Measurements from ENCODE around the gene FAM9C.

The FAM9C gene

DNA sequence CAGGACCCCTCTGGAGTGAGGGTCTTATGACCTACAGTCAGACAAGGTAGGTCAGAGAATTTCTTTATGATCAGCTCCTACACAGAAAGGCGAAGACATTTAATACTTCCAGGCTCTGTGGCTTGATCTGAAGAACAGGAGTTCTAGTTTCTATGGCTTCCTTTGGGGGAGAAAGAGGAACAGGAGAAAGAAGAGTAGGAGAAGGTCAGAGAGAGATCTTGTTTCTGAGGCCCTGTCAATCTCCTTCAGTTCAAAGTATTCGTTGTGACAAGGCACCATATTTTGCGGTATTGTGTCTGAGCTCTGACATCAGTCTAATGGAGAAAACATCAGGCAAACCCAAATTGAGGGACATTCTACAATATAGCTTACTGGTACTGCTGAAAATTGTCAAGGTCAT is 52.8 kb downstream of the FAM9C start:
- in situ Hi-C loops (cut with HindIII; ENCODE audit: low sequenced_read_pairs) = no loop called here
- no peak overlapping the region for H3K4me3 ChIP-seq (ENCODE audit: low read depth, low read length)
- no peak for TF ChIP-seq CTCF (IDR thresholded peaks at IDR 0.05; ENCODE audit: low read depth, low read length, missing control alignments)
- DNase-seq (ENCODE audit: low read depth) = no peak

GRCh38 chrX:12989461-12989860 is 55.0 kb downstream of the FAM9C start:
- in situ Hi-C loops (cut with HindIII; ENCODE audit: low sequenced_read_pairs) = no loop called here
- no peak overlapping the region for H3K4me3 ChIP-seq (ENCODE audit: low read depth, low read length)
- no peak for DNase-seq (ENCODE audit: low read depth)
- TF ChIP-seq CTCF (IDR thresholded peaks at IDR 0.05; ENCODE audit: low read depth, low read length, missing control alignments) = no peak

GRCh38 chrX:12988797-12989196 is 55.6 kb downstream of the FAM9C start:
- in situ Hi-C loops (cut with HindIII; ENCODE audit: low sequenced_read_pairs) = no loop called here
- H3K4me3 ChIP-seq (ENCODE audit: low read depth, low read length) = no peak overlapping the region
- DNase-seq (ENCODE audit: low read depth) = no peak
- TF ChIP-seq CTCF (IDR thresholded peaks at IDR 0.05; ENCODE audit: low read depth, low read length, missing control alignments) = no peak

DNA sequence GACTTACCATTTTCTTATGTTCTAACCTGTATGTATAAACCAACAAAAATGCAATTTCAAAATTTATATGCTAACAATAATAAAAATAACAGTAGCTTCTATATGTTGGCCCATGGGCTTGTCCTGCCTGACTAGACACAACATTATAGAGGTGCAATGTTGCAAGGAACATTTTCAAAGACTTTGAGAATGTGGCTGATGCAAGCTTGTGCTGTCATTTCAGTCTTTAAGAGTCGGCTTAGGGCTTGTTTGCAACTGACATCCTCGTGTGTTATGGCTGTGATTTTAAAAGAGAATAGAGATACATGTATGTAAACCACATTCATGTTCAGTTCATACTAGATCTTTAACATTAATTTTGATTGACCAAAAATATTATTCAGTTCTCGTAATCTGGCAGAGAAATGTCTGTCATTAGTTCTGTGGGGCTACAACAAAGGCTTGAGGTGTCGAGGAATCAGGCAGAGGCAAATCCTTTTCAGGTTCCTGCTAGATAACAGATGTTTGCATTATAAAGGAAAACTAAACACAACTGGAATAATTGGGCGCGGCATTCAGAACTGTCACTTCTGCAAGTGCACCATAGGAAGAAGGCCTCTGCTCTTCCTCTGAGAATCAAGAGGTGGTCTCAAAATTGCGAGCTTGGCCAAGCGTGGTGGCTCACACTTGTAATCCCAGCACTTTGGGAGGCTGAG is 56.4 kb downstream of the FAM9C start:
- in situ Hi-C loops (cut with HindIII; ENCODE audit: low sequenced_read_pairs) = no loop called here
- H3K4me3 ChIP-seq (ENCODE audit: low read depth, low read length) = no peak overlapping the region
- no peak for DNase-seq (ENCODE audit: low read depth)
- TF ChIP-seq CTCF (IDR thresholded peaks at IDR 0.05; ENCODE audit: low read depth, low read length, missing control alignments) = no peak

DNA sequence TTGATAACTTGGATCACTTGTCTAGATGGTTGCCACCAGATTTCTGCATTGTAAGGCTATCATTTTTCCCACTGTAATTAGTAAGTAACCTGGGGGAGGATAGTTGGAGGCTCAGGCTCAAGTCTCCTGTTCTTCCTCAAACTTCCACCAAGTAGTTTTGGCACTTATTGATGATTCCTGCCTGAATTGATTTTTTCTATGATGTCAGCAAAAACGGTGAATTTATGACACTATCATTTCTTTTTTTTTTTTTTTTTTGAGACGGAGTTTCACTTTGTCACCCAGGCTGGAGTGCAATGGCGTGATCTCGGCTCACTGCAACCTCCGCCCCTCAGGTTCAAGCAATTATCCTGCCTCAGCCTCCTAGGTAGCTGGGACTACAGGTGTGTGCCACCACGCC is 57.1 kb downstream of the FAM9C start:
- DNase-seq (ENCODE audit: low read depth) = no peak
- in situ Hi-C loops (cut with HindIII; ENCODE audit: low sequenced_read_pairs) = no loop called here
- TF ChIP-seq CTCF (IDR thresholded peaks at IDR 0.05; ENCODE audit: low read depth, low read length, missing control alignments) = no peak
- H3K4me3 ChIP-seq (ENCODE audit: low read depth, low read length) = no peak overlapping the region

DNA sequence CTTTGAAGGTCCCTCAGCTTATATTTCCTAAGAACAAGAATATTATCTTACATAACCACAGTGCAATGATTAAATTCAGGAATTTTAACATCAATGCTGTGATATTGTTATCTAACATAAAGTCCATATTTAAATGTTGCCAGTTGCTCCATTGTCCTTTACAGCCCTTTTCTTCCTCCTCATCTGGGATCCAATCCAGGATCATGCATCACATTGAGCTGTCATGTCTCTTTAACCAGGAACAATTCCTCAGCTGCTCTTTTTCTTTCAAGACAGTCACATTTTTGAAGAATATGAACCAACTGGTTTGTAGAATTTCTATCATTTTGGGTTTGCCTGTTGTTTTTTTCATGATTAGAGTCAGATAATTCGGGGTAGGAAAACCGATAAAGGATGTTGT is 57.5 kb downstream of the FAM9C start:
- in situ Hi-C loops (cut with HindIII; ENCODE audit: low sequenced_read_pairs) = no loop called here
- no peak for DNase-seq (ENCODE audit: low read depth)
- TF ChIP-seq CTCF (IDR thresholded peaks at IDR 0.05; ENCODE audit: low read depth, low read length, missing control alignments) = no peak
- no peak overlapping the region for H3K4me3 ChIP-seq (ENCODE audit: low read depth, low read length)

Data from astrocyte of the cerebellum (primary cell).